ENCODE data around the gene DENND2A.
"Not testable (repeated sequence)": the region's sequence is repeated elsewhere in the genome, so short reads cannot be mapped to it uniquely, and the experiment has no call there.

The DENND2A gene

GRCh38 chr7:140640727-140641523, at the start of gene DENND2A:
DENND2A (minus strand) TSS chr7:140640813; CDS start chr7:140602397, 38,416 bp downstream.
- DNase-seq = peak; percentile 59

GRCh38 chr7:140689199-140690152, 48.9 kb upstream of the DENND2A start:
- no peak for DNase-seq

DNA sequence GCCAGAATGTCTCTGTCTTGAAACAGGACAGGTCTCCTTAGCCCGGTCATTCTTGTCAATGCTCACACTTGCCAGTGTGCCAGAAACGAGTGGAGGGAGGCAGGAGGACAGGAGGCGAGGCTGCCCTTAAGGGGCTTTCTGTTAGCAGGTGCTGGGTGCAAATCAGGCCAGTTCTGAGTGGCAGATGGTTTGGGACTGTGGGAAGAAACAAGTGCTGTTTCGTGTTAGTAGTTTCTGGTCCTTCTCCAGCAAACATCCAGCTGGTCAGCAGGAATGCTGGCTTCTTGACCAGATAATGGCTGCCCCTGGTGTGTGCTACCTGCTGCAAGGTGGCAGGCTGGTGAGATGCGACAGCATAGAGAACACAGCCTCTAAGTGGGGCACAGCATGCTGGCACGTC, 47.7 kb upstream of the DENND2A start:
- DNase-seq = no peak

DNA sequence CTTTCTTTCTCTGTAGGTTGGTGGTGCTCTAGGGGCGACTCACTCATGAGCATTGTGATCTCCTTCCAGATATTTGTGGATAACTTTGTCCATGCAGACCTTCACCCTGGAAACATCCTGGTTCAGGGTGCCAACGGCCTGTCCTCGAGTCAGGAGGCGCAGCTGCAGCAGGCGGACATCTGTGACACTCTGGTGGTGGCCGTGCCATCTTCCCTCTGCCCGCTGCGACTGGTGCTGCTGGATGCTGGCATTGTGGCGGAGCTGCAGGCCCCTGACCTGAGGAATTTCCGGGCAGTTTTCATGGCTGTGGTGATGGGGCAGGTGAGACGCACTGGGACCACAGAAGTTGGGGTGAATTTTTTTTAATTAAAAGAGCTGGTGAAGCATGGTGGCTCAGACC, 46.3 kb upstream of the DENND2A start:
- DNase-seq = no peak

GRCh38 chr7:140685407-140686087, 44.9 kb upstream of the DENND2A start:
- DNase-seq = no peak

GRCh38 chr7:140684066-140684950, 43.7 kb upstream of the DENND2A start:
- DNase-seq = no peak

DNA sequence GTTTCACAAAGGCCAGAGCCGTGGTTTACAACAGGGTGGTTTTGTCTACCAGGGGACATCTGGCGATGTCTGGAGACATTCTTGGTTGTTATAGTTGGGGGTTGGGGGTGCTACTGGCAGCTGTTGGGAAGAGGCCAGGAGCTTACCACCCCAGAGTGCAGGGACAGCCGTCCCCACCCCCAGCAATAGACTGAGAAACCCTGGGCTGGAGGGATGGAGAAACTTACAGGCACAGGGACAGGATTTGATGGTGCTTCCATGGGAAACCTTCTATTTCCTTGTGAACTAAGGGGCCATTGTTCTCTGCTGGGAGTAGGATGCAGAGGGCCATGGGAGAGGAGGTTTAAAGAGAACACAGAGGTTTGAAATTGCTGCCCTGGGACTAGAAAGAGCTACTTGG, 43.0 kb upstream of the DENND2A start:
- no peak for DNase-seq

- no peak for DNase-seq
These were observed 41.2 kb upstream of the DENND2A start for GRCh38 chr7:140681766-140682165.

GRCh38 chr7:140680886-140681285, 40.3 kb upstream of the DENND2A start:
- no peak for DNase-seq

- DNase-seq = no peak
These were observed 38.6 kb upstream of the DENND2A start for GRCh38 chr7:140679186-140679585.

DNA sequence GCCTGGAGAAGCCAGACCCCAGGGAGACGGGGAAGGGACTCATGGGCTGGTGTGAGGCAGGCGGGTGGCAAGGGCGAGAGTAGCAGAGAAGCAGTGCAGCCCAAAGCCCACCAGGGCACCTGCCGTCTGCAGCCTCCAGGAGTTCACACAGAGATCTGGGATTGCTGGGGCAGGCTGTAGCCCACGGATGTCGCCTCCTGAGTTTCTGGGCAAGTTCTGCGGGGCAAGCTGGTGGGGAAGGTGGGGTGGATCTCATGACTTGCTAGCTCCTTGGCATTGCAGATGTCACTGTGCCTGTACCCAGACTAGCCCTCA, 38.2 kb upstream of the DENND2A start:
- DNase-seq = no peak

GRCh38 chr7:140678081-140678815, 37.6 kb upstream of the DENND2A start:
- DNase-seq = no peak

GRCh38 chr7:140677496-140677895, 36.9 kb upstream of the DENND2A start:
- no peak for DNase-seq

DNA sequence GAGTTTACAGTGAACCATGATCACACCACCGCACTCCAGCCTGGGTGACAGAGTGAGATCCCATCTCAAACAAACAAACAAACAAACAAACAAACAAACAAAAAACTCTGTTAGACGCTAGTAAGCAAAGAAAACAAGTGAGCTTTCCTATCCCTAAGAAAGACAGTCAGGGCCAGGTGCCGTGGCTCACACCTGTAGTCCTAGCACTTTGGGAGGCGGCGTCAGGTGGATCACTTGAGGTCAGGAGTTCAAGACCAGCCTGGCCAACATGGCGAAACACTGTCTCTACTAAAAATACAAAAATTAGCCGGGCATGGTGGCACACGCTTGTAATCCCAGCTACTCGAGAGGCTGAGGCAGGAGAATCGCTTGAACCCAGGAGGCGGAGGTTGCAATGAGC, 36.3 kb upstream of the DENND2A start:
- DNase-seq = not testable (repeated sequence)

DNA sequence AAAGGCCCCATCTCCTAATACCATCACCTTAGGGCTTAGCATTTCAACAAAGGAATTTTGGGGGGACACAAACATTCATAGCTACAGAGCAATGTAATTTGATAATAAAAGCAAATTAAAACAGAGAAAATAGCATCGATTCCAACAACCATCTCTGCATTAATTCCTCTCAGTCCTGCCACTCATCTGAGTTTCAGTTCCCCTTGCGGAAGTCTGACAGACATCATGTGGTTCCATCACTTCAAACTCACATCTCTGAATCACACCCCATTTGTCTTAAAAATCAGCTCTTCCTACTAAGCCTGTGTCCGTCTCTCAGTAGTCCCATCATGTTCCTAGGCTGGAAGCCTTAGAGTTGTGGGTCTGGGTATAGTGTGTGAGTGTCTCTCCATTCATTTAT, 35.7 kb upstream of the DENND2A start:
- DNase-seq = no peak

DNA sequence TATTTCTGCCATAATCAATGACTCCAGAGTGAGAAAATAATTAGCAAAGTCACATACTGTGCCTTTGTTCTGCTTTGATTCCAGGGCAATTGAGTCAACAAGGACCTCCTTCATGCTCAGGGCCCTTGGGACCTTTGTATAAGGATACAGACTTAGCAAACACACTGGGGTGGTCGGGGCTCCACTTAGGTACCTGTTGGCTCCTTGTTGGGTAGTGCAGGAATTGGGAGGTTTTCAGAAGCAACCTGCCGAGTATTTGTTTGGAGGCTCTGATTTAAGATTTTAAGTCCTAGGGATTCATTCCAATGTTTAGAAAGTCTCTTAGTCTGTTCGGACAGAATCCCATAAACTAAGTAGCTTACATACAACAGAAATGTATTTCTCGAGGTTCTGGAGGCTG, 35.1 kb upstream of the DENND2A start:
- no peak for DNase-seq

- DNase-seq = peak; percentile 22
These were observed 34.5 kb upstream of the DENND2A start for GRCh38 chr7:140674899-140675701.

DNA sequence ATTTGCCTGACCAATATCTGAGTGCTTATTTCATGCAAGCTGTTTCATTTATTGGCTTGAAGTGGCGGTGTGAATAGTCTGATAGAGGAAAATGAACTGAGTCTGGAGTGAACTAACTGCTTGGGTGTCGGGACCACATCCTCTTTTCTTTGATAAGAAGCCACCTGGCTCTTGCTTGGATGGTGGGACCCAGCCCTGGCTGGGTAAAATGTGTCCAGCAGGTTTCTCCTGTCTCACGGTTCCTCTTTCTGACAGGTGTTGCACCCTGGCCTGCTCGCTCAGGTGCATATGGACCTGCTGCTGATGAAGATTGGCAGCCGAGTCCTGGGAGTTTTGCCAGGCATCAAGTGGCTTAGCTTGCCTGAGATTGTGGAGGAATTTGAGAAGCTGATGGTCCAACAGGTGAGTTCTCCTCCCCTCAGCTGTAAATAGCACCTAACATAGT, 33.8 kb upstream of the DENND2A start:
- peak; percentile 70 for DNase-seq

DNA sequence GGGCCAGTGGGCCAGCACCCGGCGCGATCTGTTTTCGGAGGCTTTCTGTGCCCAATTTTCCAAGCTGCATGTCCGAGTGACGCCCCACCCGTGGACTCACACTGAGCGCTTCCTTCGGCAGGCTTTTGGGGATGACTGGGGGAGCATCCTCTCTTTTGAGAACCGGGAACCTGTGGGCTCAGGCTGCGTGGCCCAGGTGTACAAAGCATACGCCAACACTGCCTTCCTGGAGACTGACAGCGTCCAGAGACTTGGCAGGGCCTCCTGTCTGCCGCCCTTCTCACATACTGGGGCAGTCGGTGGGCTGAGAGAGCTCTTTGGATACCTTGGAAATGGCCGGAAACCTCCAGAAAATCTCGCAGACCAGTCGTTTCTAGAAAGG, 33.2 kb upstream of the DENND2A start:
- no peak for DNase-seq

- peak; percentile 63 for DNase-seq
These were observed 32.6 kb upstream of the DENND2A start for GRCh38 chr7:140673063-140673773.

Measured in NCI-H1105 treated with DMSO at 0.1 percent for 48 hours (cell line).